ENCODE results near the gene RAB1A.

RAB1A gene

DNA sequence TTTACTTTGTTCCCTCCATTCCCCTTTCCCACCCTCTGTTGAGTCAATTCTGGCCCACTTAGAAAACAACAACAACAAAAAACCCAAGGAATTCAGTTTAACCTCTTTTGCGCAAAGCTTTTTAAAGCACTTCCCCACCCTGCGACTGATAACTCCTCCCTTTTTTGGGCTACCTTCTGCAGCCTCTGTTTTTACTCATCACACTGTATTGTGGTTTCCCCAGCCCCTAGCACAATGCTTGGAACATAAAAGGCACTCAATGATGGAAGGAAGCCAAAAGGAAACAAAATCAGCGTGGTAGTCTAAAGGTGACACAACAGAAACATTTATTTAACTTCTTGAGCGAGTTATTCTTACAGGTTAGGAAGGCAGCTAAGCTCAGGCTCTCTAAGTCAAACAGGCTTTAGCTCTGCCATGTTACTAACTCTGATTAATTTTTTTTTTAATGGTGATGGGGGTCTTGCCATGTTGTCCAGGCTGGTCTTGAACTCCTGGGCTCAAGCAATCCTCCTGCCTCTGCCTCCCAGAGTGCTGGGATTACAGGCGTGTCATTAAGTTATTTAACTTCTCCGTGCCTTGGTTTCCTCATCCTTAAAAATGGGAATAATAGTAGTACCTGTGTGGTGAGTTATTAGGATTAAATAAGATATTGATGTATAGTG lies 72.4 kb downstream of the RAB1A start:
- H3K36me3 ChIP-seq (ENCODE audit: control insufficient read depth, low read length) = no peaks in the 10 kb centered on the region
- no peaks in the 10 kb centered on the region for H3K27me3 ChIP-seq (ENCODE audit: control insufficient read depth, low read length)
- no peak overlapping the region for H3K27ac ChIP-seq (ENCODE audit: low read depth, low read length)
- peaks cover 32% of the 10 kb centered on the region for H3K79me2 ChIP-seq (ENCODE audit: control insufficient read depth, low read length)
- no peaks in the 10 kb centered on the region for H4K20me1 ChIP-seq (ENCODE audit: control insufficient read depth, insufficient read depth, low read depth, low read length)
- H3F3A ChIP-seq (ENCODE audit: control insufficient read depth, insufficient read depth) = no peaks in the 10 kb centered on the region
- H3K4me3 ChIP-seq (ENCODE audit: low read length) = peak overlapping the region; percentile 91
- TF ChIP-seq, protein P1, sequence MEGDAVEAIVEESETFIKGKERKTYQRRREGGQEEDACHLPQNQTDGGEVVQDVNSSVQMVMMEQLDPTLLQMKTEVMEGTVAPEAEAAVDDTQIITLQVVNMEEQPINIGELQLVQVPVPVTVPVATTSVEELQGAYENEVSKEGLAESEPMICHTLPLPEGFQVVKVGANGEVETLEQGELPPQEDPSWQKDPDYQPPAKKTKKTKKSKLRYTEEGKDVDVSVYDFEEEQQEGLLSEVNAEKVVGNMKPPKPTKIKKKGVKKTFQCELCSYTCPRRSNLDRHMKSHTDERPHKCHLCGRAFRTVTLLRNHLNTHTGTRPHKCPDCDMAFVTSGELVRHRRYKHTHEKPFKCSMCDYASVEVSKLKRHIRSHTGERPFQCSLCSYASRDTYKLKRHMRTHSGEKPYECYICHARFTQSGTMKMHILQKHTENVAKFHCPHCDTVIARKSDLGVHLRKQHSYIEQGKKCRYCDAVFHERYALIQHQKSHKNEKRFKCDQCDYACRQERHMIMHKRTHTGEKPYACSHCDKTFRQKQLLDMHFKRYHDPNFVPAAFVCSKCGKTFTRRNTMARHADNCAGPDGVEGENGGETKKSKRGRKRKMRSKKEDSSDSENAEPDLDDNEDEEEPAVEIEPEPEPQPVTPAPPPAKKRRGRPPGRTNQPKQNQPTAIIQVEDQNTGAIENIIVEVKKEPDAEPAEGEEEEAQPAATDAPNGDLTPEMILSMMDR (IDR thresholded peaks at IDR 0.05; ENCODE audit: low read depth, low read length, poor library complexity, severe bottlenecking) = no peak
- no peak for TF ChIP-seq EZH2phosphoT487 (IDR thresholded peaks at IDR 0.05; ENCODE audit: borderline replicate concordance, low read length)
- H3K4me2 ChIP-seq (ENCODE audit: low read length) = peak overlapping the region; percentile 75
- H3K4me1 ChIP-seq (ENCODE audit: control insufficient read depth, low read length) = peaks cover 43% of the 10 kb centered on the region
- H3K9me3 ChIP-seq (ENCODE audit: control insufficient read depth, insufficient read depth, low read length) = no peaks in the 10 kb centered on the region
- no peaks in the 10 kb centered on the region for H3K9me2 ChIP-seq (replicated peaks; ENCODE audit: control insufficient read depth, low read length)

DNA sequence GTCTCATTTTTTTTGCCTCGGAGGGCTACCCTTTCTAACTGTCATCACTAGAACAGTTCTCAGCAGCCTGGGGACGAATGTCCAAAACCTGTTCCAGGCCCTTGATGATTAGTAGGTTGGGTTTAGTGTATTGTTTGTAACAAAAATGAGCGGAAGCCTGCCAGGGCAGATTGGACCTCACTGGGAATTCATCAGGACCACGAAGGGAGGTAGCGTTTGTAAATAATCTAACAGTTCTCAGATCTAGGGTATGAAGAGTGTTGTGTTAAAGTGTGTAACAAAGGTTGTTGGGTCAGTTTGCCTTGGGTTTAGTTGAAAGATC lies 72.9 kb downstream of the RAB1A start:
- H3K79me2 ChIP-seq (ENCODE audit: control insufficient read depth, low read length) = peaks cover 31% of the 10 kb centered on the region
- H3K27me3 ChIP-seq (ENCODE audit: control insufficient read depth, low read length) = no peaks in the 10 kb centered on the region
- H4K20me1 ChIP-seq (ENCODE audit: control insufficient read depth, insufficient read depth, low read depth, low read length) = no peaks in the 10 kb centered on the region
- no peak overlapping the region for H3K27ac ChIP-seq (ENCODE audit: low read depth, low read length)
- H3F3A ChIP-seq (ENCODE audit: control insufficient read depth, insufficient read depth) = no peaks in the 10 kb centered on the region
- H3K9me3 ChIP-seq (ENCODE audit: control insufficient read depth, insufficient read depth, low read length) = no peaks in the 10 kb centered on the region
- TF ChIP-seq, protein P1 (IDR thresholded peaks at IDR 0.05; ENCODE audit: low read depth, low read length, poor library complexity, severe bottlenecking) = no peak
- no peak for TF ChIP-seq EZH2phosphoT487 (IDR thresholded peaks at IDR 0.05; ENCODE audit: borderline replicate concordance, low read length)
- no peaks in the 10 kb centered on the region for H3K9me2 ChIP-seq (replicated peaks; ENCODE audit: control insufficient read depth, low read length)
- peak overlapping the region; percentile 75 for H3K4me2 ChIP-seq (ENCODE audit: low read length)
- peak overlapping the region; percentile 91 for H3K4me3 ChIP-seq (ENCODE audit: low read length)
- H3K4me1 ChIP-seq (ENCODE audit: control insufficient read depth, low read length) = peaks cover 44% of the 10 kb centered on the region
- peaks cover under 1% of the 10 kb centered on the region; the same call in 1 of the 2 replicates for H3K36me3 ChIP-seq (ENCODE audit: control insufficient read depth, low read length)

DNA sequence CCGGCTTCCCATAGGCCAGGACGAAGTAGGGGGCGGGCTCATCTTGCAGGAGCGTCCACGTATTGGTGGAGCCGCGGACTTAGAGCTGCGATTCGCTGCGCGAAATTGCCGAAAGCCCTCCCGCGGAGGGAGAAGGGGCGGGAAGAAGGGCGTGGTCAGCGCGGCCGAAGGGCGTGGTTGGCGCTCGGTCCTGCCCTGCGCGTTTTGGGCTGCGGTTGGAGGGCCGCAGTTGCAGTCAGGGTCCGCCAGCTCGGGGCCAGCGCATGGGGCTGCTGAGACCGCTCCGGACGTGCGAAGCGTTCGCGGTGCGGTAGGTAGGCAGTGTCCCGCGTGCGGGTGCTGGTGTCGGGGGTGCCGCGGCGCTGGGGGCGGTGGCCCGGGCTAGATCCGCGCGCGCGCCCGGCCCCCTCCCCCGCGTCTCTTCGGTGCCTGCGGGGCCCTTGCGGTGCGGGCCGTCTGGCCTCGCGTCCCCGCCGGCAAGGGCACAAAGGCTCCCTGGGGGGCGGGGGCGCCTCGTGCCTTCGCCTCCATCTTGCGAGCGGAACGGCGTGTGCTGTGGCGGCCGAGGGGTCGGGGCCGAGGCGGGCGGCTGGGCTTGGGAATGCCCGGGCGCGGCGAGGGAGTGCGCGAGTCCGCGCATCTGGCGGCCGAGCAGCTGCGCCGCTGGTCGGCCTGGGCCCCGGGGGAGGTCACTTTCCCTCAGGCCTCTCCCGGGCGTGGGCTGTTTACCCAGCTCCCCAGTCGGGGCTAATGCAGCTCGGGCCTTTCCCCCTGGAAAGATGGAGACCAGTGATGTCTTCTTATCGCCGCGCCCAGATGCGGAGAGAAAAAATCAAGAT lies 73.5 kb downstream of the RAB1A start, which contains the start of gene CEP68:
TSS of gene CEP68 (plus strand) at position 202 of the 839 bp plus-strand sequence. CDS start 13,029 bp downstream, outside the sequence.
- Histone ChIP-seq H3F3A (ENCODE audit: control insufficient read depth, insufficient read depth) (no peaks in the 10 kb centered on the region), H3K36me3 (ENCODE audit: control insufficient read depth, low read length) (peaks cover 3% of the 10 kb centered on the region), H3K27ac (ENCODE audit: low read depth, low read length) (no peak within 1 kb of the TSS), H3K4me2 (ENCODE audit: low read length) (peak within 1 kb of the TSS; percentile 75), H3K4me1 (ENCODE audit: control insufficient read depth, low read length) (peaks cover 50% of the 10 kb centered on the region), H3K27me3 (ENCODE audit: control insufficient read depth, low read length) (no peaks in the 10 kb centered on the region), H3K9me3 (ENCODE audit: control insufficient read depth, insufficient read depth, low read length) (0 out of 2 replicates have a peak, but pooled peaks cover 2% of the 10 kb centered on the region), H3K79me2 (ENCODE audit: control insufficient read depth, low read length) (peaks cover 28% of the 10 kb centered on the region), H3K4me3 (ENCODE audit: low read length) (peak within 1 kb of the TSS; percentile 91), H3K9me2 (replicated peaks; ENCODE audit: control insufficient read depth, low read length) (no peaks in the 10 kb centered on the region), H4K20me1 (ENCODE audit: control insufficient read depth, insufficient read depth, low read depth, low read length) (no peaks in the 10 kb centered on the region)
- TF ChIP-seq, protein P1 (IDR thresholded peaks at IDR 0.05; ENCODE audit: low read depth, low read length, poor library complexity, severe bottlenecking) = no peak
- TF ChIP-seq EZH2phosphoT487 (IDR thresholded peaks at IDR 0.05; ENCODE audit: borderline replicate concordance, low read length) = no peak

Measured in DOHH2 (cell line).